Mesenteric fat pad (tissue), 1 donor: ENCODE measurements around the gene NBPF6. TPM values are rescaled to one million over a fixed set of nuclear protein-coding genes. Genes with fewer than 3 reads are reported as not detected.
"Not testable (repeated sequence)": the region's sequence is repeated elsewhere in the genome, so short reads cannot be mapped to it uniquely, and the experiment has no call there.

ENCODE experiments used
- DNase-seq: peaks from one replicate; pipeline ENCODE4 v3.0.0-alpha.2; 2020; ENCODE audit warnings: low spot score
- total RNA-seq: library from RNA; stranded (reverse); fragmentation: NEBNext Ultra II Directional; extraction: Animal tissue kit (Norgen Biotek cat#: 25700); gene quantifications from one replicate; pipeline ENCODE4 v1.2.1, GENCODE V29; 2021
- donor health status: DM: yes; HTN: yes; CAD: no.

The NBPF6 gene
- total RNA-seq, 1 donor from 2014 or later, result not detected

- DNase-seq, result no peak
These were observed 52.0 kb downstream of the NBPF6 start for GRCh38 chr1:108502138-108502537.

DNA sequence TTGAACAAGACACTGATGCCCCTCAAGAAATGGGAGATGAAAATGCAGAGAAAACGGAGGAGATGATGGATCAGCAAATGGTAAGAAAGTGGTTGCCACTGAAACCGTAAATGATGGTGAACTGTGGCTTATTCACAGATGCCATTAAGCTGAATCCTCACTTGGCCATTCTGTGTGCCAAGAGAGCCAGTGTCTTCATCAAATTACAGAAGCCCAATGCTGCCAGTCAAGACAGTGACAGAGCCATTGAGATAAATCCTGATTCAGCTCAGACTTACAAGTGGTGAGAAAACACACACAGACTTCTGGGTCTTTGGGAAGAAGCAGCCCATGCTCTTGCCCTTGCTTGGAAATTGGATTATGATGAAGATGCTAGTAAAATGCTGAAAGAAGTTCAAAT is 52.5 kb downstream of the NBPF6 start:
- DNase-seq, result no peak

DNA sequence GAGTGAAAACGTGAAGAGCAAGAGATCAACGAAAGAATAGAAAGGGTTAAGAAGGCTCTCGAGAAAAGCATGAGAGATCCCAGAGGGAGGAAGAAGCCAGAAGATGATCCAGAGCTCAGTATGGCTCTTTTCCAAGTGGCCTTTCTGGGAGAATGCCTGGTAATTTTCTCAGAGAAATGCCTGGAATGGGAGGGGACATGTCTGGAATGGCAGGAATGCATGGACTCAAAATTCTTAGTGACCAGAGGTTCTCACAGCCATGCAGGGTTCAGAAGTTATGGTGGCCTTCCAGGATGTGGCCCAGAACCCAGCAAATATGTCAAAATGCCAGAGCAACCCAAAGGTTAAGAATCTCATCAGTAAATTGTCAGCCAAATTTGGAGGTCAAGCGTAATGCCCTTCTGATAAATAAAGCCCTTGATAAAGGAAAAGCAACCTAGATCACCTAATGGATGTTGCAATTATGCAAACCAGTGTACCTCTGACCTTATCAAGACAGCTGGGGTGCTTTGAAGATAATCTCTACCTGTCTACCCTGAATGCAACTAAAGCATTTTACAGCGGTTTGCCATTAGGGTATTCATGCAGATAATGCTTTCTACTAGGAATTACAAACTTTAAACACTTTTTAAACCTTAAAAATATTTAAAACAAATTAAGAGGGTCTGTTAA is 53.1 kb downstream of the NBPF6 start:
- DNase-seq, result no peak

DNA sequence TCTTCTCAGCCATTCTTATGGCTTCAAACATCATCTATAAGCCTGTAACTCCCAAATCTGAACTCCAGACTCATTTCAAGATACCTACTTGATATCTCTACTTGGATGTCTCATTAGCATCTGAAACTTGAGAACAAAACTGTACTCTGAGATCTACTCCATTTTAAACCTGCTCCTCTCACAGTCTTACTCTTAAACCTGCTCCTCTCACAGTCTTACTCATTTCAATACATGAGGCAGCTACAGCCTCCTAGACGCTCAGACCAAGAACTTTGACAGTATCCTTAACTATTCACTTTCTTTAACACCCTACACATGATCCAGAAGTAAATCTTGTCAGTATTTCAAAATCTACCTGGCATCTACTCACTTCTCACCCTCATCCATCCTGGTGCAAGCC is 54.3 kb downstream of the NBPF6 start:
- DNase-seq, result no peak

DNA sequence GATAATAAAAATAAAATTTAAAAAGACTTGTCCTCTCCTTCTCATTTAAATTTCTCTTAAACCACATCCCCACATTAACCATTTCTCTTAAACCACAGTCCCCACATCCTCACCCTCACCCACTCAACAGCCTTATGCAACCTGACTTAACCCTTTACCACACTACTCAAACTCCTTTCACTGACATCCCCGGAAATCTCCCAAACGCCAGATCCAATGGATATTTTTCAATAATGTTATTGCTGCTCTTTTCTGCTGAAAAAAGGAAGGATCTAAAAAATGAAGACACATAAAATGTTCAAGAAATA is 55.6 kb downstream of the NBPF6 start:
- DNase-seq, result no peak

- no peak for DNase-seq
These were observed 61.6 kb downstream of the NBPF6 start for GRCh38 chr1:108511764-108512163.

DNA sequence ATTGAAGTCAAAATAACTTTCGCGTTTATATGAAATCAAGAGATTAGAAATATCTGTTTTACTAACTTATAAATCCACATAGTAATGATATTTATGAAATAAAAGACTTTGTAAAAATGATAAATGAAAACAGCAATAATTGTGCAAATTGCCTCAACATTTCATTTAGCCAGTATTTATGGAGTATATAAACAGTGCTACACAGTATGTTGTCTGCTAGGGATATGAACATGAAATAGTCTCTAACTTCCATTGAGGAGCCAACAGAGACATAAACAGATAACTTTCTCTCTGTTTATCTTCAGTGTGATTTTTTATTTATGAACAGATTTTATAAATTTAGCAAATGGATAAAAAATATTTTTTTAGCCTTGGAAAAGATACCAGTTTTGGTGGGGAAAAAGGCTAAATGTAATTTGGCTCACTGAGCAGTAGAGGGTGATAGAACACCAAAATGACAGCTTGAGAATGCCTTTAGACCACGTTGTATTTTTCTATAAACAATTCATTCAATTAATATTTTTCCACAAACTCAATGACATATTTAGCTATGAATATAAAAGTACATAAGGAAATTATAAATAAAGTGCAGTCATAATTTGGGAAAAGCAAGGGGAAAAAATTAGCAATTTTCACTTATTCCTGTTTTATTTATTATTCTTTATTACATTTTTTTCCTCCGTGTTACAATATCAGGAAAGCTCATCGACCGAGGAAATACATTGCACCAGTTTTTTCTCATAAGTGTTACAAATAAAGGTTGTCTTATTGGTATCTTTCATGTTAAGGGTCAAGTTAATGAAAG is 62.3 kb downstream of the NBPF6 start:
- DNase-seq, result no peak

DNA sequence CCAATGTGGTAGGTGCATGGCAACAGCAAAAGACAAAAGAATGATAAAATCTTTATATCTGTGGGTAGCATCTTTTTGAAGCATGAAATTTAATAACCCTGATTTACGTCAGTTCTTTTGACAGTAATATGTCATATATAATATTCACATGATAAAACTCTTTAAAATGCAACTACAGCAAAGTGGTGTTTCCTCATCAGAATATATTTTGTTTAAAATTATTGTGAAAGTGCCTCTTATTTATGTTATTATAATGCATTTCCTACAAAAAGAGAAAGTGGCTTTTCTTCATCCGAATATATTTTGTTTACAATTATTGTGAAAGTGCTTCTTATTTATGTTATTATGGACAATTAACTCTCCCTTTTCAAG is 62.9 kb downstream of the NBPF6 start:
- no peak for DNase-seq

DNA sequence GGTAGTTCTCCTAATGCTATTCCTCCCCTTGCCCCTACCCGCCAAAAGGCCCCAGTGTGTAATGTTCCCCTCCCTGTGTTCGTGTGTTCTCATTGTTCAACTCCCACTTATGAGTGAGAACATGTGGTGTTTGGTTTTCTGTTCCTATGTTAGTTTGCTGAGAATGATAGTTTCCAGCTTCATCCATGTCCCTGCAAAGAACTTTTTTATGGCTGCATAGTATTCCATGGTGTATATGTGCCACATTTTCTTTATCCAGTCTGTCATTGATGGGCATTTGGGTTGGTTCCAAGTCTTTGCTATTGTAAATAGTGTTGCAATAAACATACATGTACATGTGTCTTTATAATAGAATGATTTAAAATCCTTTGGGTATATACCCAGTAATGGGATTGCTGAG is 63.8 kb downstream of the NBPF6 start:
- not testable (repeated sequence) for DNase-seq

GRCh38 chr1:108517301-108517897 is 67.3 kb downstream of the NBPF6 start:
- not testable (repeated sequence) for DNase-seq

Other genes with a start within 250 kb of the NBPF6 start
- gene SLC25A24, start 250.0 kb upstream of the NBPF6 start, total RNA-seq, result 41.1 TPM
- not detected for gene NBPF4, start 206.3 kb upstream of the NBPF6 start, total RNA-seq
- 16.7 TPM for gene EEIG2, start 109.8 kb downstream of the NBPF6 start, total RNA-seq
- 3.3 TPM for gene HENMT1, start 210.8 kb downstream of the NBPF6 start, total RNA-seq
- gene PRPF38B, start 242.0 kb downstream of the NBPF6 start, total RNA-seq, result 32.0 TPM